ENCODE data around the gene GPRC5C. TPM values are rescaled to one million over a fixed set of nuclear protein-coding genes. Genes with fewer than 3 reads are reported as not detected.

GPRC5C gene
- total and polyA plus RNA-seq, 2 of the 13 experiments (the other 11 are each of a cell fraction or from before 2014, with no cell fraction given) = 85.6 to 300 TPM

DNA sequence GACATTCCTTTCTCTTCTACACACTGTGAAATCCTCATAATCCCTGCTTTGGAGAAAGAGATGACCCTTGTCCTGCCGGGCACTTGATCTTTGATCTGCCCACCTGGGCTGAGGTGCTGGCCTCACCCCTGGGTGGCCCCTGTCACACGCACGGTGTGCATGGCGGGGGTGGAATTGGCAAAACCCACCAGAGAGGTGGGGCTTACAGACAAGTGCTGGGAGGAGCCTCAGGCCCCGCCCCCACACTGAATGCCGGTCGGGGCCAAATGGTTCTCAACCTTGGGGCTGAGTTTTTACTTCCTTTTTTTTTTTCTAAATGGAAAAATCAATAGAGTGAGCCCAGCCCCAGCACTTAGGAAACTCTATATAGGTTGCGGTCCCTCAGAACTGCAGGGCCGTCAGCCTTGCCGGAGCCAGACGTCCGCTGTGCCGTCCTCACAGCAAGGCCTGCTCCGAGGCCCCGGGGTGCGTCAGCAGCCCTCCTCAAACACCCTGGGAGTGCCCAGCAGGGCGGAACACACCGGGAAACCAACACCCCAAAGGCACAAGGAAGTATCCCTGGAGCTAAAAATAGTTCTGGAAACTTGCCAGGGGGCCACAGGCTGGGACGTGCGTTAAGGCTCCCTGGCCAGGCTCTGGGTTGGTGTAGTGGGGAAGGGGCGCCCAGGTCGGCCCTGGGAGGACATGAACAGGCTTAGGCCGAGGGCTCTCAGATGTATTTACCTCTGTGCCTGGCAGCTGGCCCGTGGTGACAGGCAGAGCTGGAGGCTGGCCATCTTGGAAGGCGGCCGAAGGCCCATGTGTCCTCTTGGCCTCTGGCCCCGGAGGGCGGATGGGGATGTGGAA is 11.0 kb downstream of the GPRC5C start (continued):
- TF ChIP-seq, protein P1, sequence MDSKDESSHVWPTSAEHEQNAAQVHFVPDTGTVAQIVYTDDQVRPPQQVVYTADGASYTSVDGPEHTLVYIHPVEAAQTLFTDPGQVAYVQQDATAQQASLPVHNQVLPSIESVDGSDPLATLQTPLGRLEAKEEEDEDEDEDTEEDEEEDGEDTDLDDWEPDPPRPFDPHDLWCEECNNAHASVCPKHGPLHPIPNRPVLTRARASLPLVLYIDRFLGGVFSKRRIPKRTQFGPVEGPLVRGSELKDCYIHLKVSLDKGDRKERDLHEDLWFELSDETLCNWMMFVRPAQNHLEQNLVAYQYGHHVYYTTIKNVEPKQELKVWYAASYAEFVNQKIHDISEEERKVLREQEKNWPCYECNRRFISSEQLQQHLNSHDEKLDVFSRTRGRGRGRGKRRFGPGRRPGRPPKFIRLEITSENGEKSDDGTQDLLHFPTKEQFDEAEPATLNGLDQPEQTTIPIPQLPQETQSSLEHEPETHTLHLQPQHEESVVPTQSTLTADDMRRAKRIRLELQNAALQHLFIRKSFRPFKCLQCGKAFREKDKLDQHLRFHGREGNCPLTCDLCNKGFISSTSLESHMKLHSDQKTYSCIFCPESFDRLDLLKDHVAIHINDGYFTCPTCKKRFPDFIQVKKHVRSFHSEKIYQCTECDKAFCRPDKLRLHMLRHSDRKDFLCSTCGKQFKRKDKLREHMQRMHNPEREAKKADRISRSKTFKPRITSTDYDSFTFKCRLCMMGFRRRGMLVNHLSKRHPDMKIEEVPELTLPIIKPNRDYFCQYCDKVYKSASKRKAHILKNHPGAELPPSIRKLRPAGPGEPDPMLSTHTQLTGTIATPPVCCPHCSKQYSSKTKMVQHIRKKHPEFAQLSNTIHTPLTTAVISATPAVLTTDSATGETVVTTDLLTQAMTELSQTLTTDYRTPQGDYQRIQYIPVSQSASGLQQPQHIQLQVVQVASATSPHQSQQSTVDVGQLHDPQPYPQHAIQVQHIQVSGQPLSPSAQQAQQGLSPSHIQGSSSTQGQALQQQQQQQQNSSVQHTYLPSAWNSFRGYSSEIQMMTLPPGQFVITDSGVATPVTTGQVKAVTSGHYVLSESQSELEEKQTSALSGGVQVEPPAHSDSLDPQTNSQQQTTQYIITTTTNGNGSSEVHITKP (CRISPR knock-in tag; IDR thresholded peaks at IDR 0.05; ENCODE audit: low read depth) = peak; percentile 83; the same call in 1 of the 2 replicates
- TF ChIP-seq ZNF660 (CRISPR knock-in tag; IDR thresholded peaks at IDR 0.05; ENCODE audit: borderline replicate concordance, low read depth) = no peak
- TF ChIP-seq, protein P2, sequence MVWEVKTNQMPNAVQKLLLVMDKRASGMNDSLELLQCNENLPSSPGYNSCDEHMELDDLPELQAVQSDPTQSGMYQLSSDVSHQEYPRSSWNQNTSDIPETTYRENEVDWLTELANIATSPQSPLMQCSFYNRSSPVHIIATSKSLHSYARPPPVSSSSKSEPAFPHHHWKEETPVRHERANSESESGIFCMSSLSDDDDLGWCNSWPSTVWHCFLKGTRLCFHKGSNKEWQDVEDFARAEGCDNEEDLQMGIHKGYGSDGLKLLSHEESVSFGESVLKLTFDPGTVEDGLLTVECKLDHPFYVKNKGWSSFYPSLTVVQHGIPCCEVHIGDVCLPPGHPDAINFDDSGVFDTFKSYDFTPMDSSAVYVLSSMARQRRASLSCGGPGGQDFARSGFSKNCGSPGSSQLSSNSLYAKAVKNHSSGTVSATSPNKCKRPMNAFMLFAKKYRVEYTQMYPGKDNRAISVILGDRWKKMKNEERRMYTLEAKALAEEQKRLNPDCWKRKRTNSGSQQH (CRISPR knock-in tag; IDR thresholded peaks at IDR 0.05; ENCODE audit: low read depth) = peak; percentile 94
- TF ChIP-seq, protein P3, sequence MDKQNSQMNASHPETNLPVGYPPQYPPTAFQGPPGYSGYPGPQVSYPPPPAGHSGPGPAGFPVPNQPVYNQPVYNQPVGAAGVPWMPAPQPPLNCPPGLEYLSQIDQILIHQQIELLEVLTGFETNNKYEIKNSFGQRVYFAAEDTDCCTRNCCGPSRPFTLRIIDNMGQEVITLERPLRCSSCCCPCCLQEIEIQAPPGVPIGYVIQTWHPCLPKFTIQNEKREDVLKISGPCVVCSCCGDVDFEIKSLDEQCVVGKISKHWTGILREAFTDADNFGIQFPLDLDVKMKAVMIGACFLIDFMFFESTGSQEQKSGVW (CRISPR knock-in tag; IDR thresholded peaks at IDR 0.05; ENCODE audit: borderline replicate concordance) = no peak; the same call in 1 of the 2 replicates
- TF ChIP-seq, protein P4, sequence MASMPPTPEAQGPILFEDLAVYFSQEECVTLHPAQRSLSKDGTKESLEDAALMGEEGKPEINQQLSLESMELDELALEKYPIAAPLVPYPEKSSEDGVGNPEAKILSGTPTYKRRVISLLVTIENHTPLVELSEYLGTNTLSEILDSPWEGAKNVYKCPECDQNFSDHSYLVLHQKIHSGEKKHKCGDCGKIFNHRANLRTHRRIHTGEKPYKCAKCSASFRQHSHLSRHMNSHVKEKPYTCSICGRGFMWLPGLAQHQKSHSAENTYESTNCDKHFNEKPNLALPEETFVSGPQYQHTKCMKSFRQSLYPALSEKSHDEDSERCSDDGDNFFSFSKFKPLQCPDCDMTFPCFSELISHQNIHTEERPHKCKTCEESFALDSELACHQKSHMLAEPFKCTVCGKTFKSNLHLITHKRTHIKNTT (CRISPR knock-in tag; IDR thresholded peaks at IDR 0.05) = no peak
- TF ChIP-seq CREB1 (IDR thresholded peaks at IDR 0.05) = peak; percentile 60
- TF ChIP-seq CREB1 (CRISPR knock-in tag; IDR thresholded peaks at IDR 0.05) = peak; percentile 85
- peak; percentile 76; the same call in 1 of the 2 replicates for TF ChIP-seq ZNF782 (CRISPR knock-in tag; IDR thresholded peaks at IDR 0.05; ENCODE audit: borderline replicate concordance)
- TF ChIP-seq GATA4 (IDR thresholded peaks at IDR 0.05; ENCODE audit: borderline replicate concordance, low read depth) = peak; percentile 69; the same call in 1 of the 2 replicates
- TF ChIP-seq SPEN (CRISPR knock-in tag; IDR thresholded peaks at IDR 0.05; ENCODE audit: low read depth) = peak; percentile 90
- TF ChIP-seq, protein P5, sequence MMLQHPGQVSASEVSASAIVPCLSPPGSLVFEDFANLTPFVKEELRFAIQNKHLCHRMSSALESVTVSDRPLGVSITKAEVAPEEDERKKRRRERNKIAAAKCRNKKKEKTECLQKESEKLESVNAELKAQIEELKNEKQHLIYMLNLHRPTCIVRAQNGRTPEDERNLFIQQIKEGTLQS (CRISPR knock-in tag; IDR thresholded peaks at IDR 0.05) = no peak
- TF ChIP-seq, protein P6, sequence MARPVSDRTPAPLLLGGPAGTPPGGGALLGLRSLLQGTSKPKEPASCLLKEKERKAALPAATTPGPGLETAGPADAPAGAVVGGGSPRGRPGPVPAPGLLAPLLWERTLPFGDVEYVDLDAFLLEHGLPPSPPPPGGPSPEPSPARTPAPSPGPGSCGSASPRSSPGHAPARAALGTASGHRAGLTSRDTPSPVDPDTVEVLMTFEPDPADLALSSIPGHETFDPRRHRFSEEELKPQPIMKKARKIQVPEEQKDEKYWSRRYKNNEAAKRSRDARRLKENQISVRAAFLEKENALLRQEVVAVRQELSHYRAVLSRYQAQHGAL (CRISPR knock-in tag; IDR thresholded peaks at IDR 0.05; ENCODE audit: not compliant biosample characterization) = no peak
- peak; percentile 84; the same call in 1 of the 2 replicates for TF ChIP-seq FOXJ3 (CRISPR knock-in tag; IDR thresholded peaks at IDR 0.05; ENCODE audit: borderline replicate concordance)
- TF ChIP-seq, protein P7, sequence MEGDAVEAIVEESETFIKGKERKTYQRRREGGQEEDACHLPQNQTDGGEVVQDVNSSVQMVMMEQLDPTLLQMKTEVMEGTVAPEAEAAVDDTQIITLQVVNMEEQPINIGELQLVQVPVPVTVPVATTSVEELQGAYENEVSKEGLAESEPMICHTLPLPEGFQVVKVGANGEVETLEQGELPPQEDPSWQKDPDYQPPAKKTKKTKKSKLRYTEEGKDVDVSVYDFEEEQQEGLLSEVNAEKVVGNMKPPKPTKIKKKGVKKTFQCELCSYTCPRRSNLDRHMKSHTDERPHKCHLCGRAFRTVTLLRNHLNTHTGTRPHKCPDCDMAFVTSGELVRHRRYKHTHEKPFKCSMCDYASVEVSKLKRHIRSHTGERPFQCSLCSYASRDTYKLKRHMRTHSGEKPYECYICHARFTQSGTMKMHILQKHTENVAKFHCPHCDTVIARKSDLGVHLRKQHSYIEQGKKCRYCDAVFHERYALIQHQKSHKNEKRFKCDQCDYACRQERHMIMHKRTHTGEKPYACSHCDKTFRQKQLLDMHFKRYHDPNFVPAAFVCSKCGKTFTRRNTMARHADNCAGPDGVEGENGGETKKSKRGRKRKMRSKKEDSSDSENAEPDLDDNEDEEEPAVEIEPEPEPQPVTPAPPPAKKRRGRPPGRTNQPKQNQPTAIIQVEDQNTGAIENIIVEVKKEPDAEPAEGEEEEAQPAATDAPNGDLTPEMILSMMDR (CRISPR knock-in tag; IDR thresholded peaks at IDR 0.05) = no peak; the same call in 1 of the 2 replicates

Measured in HepG2 (cell line).